Measurements from ENCODE around the gene NIBAN1.

NIBAN1 gene

GRCh38 chr1:184943998-184944397 lies 30.3 kb downstream of the NIBAN1 start:
- no peaks in the 10 kb centered on the region for H3K36me3 ChIP-seq
- H3K4me1 ChIP-seq, result no peaks in the 10 kb centered on the region
- H3K4me3 ChIP-seq (ENCODE audit: low read depth, low read length), result no peak overlapping the region
- H3K9me3 ChIP-seq, result no peaks in the 10 kb centered on the region
- DNase-seq, result no peak
- peaks cover 6% of the 10 kb centered on the region; the same call in 1 of the 2 replicates for H3K27me3 ChIP-seq
- TF ChIP-seq, protein P1, sequence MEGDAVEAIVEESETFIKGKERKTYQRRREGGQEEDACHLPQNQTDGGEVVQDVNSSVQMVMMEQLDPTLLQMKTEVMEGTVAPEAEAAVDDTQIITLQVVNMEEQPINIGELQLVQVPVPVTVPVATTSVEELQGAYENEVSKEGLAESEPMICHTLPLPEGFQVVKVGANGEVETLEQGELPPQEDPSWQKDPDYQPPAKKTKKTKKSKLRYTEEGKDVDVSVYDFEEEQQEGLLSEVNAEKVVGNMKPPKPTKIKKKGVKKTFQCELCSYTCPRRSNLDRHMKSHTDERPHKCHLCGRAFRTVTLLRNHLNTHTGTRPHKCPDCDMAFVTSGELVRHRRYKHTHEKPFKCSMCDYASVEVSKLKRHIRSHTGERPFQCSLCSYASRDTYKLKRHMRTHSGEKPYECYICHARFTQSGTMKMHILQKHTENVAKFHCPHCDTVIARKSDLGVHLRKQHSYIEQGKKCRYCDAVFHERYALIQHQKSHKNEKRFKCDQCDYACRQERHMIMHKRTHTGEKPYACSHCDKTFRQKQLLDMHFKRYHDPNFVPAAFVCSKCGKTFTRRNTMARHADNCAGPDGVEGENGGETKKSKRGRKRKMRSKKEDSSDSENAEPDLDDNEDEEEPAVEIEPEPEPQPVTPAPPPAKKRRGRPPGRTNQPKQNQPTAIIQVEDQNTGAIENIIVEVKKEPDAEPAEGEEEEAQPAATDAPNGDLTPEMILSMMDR (IDR thresholded peaks at IDR 0.05; ENCODE audit: low read depth, low read length), result no peak

DNA sequence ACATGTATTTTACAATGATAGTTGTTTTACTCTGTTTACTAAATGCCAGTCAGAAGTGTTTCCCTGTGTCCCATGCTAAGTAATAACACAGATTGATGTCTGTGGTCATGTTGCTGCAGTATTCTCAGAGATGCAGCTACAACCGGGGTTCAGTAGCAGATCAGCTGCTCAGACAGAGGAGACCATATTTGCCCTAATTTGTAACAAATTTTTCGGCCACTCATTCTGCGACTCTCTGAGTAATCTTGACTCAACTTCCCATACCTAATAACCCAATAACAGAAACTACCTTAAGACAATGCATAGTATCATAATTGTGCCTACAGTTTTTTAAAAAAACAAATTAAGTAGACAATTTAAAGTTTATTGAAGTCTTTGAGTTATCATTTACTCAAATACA lies 32.6 kb downstream of the NIBAN1 start:
- Histone ChIP-seq H3K36me3 (no peaks in the 10 kb centered on the region), H3K4me1 (no peaks in the 10 kb centered on the region), H3K9me3 (no peaks in the 10 kb centered on the region), H3K4me3 (ENCODE audit: low read depth, low read length) (no peak overlapping the region), H3K27me3 (no peaks in the 10 kb centered on the region)
- TF ChIP-seq, protein P1 (IDR thresholded peaks at IDR 0.05; ENCODE audit: low read depth, low read length), result no peak
- DNase-seq, result no peak

- no peaks in the 10 kb centered on the region for H3K36me3 ChIP-seq
- H3K27me3 ChIP-seq, result no peaks in the 10 kb centered on the region
- DNase-seq, result no peak
- H3K9me3 ChIP-seq, result no peaks in the 10 kb centered on the region
- no peak overlapping the region for H3K4me3 ChIP-seq (ENCODE audit: low read depth, low read length)
- TF ChIP-seq, protein P1 (IDR thresholded peaks at IDR 0.05; ENCODE audit: low read depth, low read length), result no peak
- no peaks in the 10 kb centered on the region for H3K4me1 ChIP-seq
Observed at GRCh38 chr1:184941410-184941733, 32.9 kb downstream of the NIBAN1 start.

- no peak for DNase-seq
- no peaks in the 10 kb centered on the region for H3K27me3 ChIP-seq
- TF ChIP-seq, protein P1 (IDR thresholded peaks at IDR 0.05; ENCODE audit: low read depth, low read length), result no peak
- H3K36me3 ChIP-seq, result no peaks in the 10 kb centered on the region
- H3K4me3 ChIP-seq (ENCODE audit: low read depth, low read length), result no peak overlapping the region
- no peaks in the 10 kb centered on the region for H3K4me1 ChIP-seq
- no peaks in the 10 kb centered on the region for H3K9me3 ChIP-seq
Observed at GRCh38 chr1:184940694-184941409, 33.5 kb downstream of the NIBAN1 start.

- Histone ChIP-seq H3K36me3 (no peaks in the 10 kb centered on the region), H3K9me3 (no peaks in the 10 kb centered on the region), H3K4me3 (ENCODE audit: low read depth, low read length) (no peak overlapping the region), H3K4me1 (no peaks in the 10 kb centered on the region), H3K27me3 (no peaks in the 10 kb centered on the region)
- no peak for DNase-seq
- TF ChIP-seq, protein P1 (IDR thresholded peaks at IDR 0.05; ENCODE audit: low read depth, low read length), result no peak
Observed at GRCh38 chr1:184940226-184940625, 34.1 kb downstream of the NIBAN1 start.

GRCh38 chr1:184937729-184938128 lies 36.6 kb downstream of the NIBAN1 start:
- H3K9me3 ChIP-seq, result no peaks in the 10 kb centered on the region
- no peak for DNase-seq
- TF ChIP-seq, protein P1 (IDR thresholded peaks at IDR 0.05; ENCODE audit: low read depth, low read length), result no peak

More at GRCh38 chr1:184937729-184938128, 36.6 kb downstream of the NIBAN1 start:
- Histone ChIP-seq H3K4me3 (ENCODE audit: low read depth, low read length) (no peak overlapping the region), H3K36me3 (no peaks in the 10 kb centered on the region), H3K27me3 (no peaks in the 10 kb centered on the region; the same call in 1 of the 2 replicates), H3K4me1 (no peaks in the 10 kb centered on the region)
